Measurements from ENCODE around the gene YWHAG.
"Not testable (repeated sequence)": the region's sequence is repeated elsewhere in the genome, so short reads cannot be mapped to it uniquely, and the experiment has no call there.

YWHAG gene

DNA sequence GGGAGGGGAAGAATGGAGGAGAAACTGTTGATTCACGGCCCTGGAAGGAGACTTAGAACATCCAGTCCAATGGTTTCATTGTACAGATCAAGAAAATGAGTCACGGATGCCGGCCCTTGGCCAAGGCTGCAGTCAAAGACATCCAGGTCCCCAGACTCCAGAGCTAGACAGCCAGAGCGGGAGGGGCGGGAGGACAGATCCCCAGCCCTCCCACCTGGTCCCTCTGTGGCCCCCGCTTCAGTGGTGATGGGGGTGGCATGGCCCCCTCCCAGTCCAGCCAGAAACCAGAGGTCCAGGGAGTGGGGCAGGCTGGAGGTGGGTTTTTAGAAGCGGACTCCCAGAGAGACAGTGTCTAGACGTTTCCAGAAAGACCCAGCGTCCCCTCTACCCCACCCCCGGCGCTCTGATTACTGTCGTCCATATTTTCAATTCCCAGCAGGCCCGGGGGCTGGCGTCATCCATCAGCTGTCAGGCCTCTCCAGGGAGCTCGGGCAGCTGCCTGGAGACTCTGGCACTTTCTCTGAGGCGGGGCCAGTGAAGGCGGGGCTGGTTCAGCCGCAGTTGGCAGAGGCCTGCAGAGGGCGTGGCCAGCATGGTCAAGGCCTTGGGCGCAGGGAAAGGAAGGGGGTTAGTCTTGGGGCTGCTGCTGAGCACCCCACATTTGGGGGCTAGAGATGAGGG, 64.3 kb downstream of the YWHAG start:
- TF ChIP-seq, protein P1, sequence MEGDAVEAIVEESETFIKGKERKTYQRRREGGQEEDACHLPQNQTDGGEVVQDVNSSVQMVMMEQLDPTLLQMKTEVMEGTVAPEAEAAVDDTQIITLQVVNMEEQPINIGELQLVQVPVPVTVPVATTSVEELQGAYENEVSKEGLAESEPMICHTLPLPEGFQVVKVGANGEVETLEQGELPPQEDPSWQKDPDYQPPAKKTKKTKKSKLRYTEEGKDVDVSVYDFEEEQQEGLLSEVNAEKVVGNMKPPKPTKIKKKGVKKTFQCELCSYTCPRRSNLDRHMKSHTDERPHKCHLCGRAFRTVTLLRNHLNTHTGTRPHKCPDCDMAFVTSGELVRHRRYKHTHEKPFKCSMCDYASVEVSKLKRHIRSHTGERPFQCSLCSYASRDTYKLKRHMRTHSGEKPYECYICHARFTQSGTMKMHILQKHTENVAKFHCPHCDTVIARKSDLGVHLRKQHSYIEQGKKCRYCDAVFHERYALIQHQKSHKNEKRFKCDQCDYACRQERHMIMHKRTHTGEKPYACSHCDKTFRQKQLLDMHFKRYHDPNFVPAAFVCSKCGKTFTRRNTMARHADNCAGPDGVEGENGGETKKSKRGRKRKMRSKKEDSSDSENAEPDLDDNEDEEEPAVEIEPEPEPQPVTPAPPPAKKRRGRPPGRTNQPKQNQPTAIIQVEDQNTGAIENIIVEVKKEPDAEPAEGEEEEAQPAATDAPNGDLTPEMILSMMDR (IDR thresholded peaks at IDR 0.05; ENCODE audit: low read depth, low read length): no peak
- in situ Hi-C loops (cut with HindIII; ENCODE audit: low sequenced_read_pairs): no loop called here
- peak overlapping the region; percentile 22 for H3K4me3 ChIP-seq (ENCODE audit: low read depth, low read length)
- peak; percentile 98 for DNase-seq (ENCODE audit: low read depth, low spot score)

DNA sequence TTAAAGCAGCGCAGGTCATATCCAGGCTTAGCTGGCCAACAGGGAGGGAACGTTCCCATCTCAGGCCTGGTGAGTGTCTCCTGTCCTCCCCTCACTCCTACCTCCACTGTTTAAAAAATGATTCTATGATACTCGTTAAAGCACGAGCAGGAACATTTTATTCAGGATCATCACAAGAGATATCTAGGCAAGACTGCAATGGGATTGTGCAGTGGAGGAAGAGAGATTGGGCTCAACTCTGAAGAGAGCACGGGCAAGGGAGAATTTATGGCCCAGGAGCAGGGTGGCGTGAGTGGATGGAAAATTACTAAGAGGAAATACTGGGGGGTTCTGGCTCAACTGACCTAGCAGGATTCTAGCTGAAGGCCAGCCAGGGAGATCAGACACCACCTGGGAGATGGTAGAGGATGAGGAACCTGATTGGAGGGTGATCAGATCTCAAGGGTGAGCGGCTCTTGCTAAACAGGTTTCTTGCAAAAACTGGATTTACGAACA, 65.3 kb downstream of the YWHAG start:
- H3K4me3 ChIP-seq (ENCODE audit: low read depth, low read length): no peak overlapping the region
- TF ChIP-seq, protein P1 (IDR thresholded peaks at IDR 0.05; ENCODE audit: low read depth, low read length): no peak
- in situ Hi-C loops (cut with HindIII; ENCODE audit: low sequenced_read_pairs): no loop called here
- no peak for DNase-seq (ENCODE audit: low read depth, low spot score)

DNA sequence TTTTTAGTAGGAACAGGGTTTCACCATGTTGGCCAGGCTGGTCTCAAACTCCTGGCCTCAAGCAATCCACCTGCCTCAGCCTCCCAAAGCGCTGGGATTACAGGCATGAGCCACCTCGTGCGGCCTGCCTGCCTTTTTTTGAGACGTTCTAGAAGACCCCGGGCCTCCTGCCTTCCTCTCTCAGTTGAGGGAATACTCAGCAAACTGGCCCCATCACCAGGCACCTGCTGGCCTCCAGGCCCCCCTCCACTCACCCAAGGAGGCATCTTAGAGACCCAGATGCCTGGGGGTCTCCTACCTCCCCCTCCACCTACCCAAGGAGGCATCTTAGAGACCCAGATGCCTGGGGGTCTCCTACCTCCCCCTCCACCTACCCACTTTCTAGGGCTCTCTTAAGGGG, 65.9 kb downstream of the YWHAG start:
- DNase-seq (ENCODE audit: low read depth, low spot score); in situ Hi-C loops (cut with HindIII; ENCODE audit: low sequenced_read_pairs); H3K4me3 ChIP-seq (ENCODE audit: low read depth, low read length): not testable (repeated sequence)

DNA sequence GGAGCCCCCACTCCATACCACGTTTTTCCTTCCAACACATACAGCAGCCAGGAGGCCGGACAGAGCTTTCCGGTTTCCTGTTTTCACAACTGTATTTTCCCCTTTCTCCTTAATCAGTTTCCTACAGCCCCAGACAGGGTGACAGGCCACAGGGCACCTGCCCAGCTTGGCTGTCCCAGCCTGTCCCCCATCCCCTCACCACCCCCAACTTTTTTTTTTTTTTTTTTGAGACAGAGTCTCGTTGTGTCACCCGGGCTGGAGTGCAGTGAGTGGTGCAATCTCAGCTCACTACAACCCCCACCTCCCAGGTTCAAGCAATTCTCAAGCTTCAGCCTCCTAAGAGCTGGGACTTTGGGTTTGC, 66.6 kb downstream of the YWHAG start:
- TF ChIP-seq, protein P1 (IDR thresholded peaks at IDR 0.05; ENCODE audit: low read depth, low read length): no peak
- in situ Hi-C loops (cut with HindIII; ENCODE audit: low sequenced_read_pairs): no loop called here
- peak overlapping the region; percentile 4 for H3K4me3 ChIP-seq (ENCODE audit: low read depth, low read length)
- DNase-seq (ENCODE audit: low read depth, low spot score): peak; percentile 14

DNA sequence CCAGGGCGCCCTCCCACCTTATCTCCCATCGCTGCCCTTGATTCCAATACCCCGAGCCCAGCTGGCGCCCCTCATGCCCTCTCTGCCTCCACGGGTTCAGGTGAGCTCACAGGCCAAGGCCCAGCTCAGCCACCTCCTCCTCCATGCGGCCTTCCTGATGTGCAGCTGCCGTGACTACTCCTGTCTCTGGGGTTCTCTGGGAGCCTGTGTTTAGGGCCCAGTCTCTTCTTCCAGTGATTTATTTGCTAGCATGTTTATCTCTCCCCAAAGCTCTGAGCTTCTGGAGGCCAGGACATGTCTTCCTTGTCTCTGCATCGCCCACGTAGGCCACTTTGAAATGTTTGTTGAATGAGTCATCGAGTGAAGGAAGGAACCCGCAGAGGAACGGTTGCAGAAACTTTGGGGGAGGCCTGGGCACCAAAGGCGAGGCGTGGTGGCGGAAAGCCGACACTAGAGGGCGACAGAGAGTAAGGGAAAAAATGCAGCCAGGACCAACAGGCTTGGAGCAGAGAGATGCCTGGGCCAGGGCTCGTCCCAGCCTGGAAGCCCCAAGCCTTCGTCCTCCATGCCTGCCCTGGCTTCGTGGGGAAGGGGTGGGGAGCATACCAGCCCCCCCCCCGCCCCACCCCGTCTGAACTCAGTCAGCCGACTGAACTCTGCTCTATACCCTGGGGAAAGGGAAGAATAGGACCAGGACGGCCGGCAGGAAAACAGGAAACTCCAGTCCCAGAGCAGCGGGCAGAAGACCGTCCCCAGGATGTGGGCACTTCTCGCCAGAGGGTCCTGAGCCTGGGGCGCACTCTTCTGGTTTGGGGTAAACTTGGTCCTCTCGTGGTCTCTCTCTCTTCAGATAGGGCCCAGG, 67.2 kb downstream of the YWHAG start:
- TF ChIP-seq, protein P1 (IDR thresholded peaks at IDR 0.05; ENCODE audit: low read depth, low read length): peak; percentile 97

DNA sequence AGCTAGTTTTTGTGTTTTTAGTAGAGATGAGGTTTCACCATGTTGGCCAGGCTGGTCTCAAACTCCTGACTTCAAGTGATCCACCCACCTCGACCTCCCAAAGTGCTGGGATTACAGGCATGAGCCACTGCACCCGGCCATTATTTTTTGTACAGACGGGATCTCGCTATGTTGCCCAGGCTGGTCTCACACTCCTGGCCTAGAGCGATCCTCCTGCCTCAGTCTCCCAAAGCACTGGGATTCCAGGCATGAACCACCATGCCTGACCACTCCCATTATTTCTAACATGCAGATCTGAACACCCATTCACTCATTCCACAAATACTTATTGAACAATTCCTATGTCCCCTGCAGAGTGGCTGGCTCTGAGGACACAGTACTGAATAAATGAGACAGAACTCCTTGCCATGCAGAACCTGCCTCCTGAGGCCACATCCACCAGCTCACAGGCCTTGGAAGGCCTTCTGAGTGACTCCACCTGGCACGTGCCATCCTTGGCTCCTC, 67.9 kb downstream of the YWHAG start:
- H3K4me3 ChIP-seq (ENCODE audit: low read depth, low read length); in situ Hi-C loops (cut with HindIII; ENCODE audit: low sequenced_read_pairs): not testable (repeated sequence)
- DNase-seq (ENCODE audit: low read depth, low spot score): peak; percentile 26

More for the DNA sequence above, 67.2 kb downstream of the YWHAG start:
- H3K4me3 ChIP-seq (ENCODE audit: low read depth, low read length): peak overlapping the region; percentile 4
- DNase-seq (ENCODE audit: low read depth, low spot score): peak; percentile 97
- in situ Hi-C loops (cut with HindIII; ENCODE audit: low sequenced_read_pairs): no loop called here

DNA sequence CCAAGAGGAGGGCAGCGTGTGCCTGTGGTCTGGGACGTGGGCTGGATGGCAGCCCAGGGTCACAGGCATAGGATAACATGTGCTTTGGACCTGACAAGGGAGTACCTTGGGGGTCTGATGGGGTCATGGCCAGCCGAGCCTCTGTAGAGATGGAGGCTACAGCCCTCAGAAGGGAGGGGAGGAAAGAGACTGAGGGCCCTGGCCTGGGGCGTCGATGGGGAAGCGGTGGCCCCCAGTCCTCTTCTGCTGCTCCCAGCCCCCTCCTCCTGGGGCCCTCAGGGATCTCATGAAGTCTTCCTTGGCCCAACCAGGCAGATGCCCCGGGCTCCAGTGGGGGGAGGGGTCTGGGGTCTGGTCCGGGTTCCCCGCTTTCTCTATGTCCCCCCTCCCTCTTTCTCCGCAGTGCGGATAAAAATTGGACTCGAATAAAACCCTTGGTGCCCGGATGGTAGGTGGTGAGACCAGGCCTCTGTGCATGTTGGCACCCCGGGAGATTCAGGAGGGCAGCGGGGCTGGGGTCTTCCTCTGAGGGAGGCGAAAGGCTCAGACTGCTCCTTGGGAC, 71.9 kb downstream of the YWHAG start:
- H3K4me3 ChIP-seq (ENCODE audit: low read depth, low read length): no peak overlapping the region
- TF ChIP-seq, protein P1 (IDR thresholded peaks at IDR 0.05; ENCODE audit: low read depth, low read length): no peak
- DNase-seq (ENCODE audit: low read depth, low spot score): no peak
- in situ Hi-C loops (cut with HindIII; ENCODE audit: low sequenced_read_pairs): no loop called here

Measured in astrocyte of the spinal cord (primary cell).